Measurements from ENCODE around the gene LCE1B.

Gene LCE1B

GRCh38 chr1:152817309-152817708 is 5.5 kb downstream of the LCE1B start:
- no peak overlapping the region for H2AFZ ChIP-seq (ENCODE audit: low read depth, low read length)
- H3K9me3 ChIP-seq (ENCODE audit: low read length): no peaks in the 10 kb centered on the region
- H3K36me3 ChIP-seq (ENCODE audit: insufficient read depth, low read length): no peaks in the 10 kb centered on the region
- no peaks in the 10 kb centered on the region for H3K27me3 ChIP-seq (ENCODE audit: insufficient read depth, low read length)
- H3K4me3 ChIP-seq (ENCODE audit: low read length): no peak overlapping the region
- H3K4me1 ChIP-seq (ENCODE audit: insufficient read depth, low read length): no peaks in the 10 kb centered on the region

- H3K4me3 ChIP-seq (ENCODE audit: low read length): no peak overlapping the region
- H3K27me3 ChIP-seq (ENCODE audit: insufficient read depth, low read length): no peaks in the 10 kb centered on the region
- H3K9me3 ChIP-seq (ENCODE audit: low read length): no peaks in the 10 kb centered on the region
- no peaks in the 10 kb centered on the region for H3K36me3 ChIP-seq (ENCODE audit: insufficient read depth, low read length)
- H3K4me1 ChIP-seq (ENCODE audit: insufficient read depth, low read length): no peaks in the 10 kb centered on the region
- H2AFZ ChIP-seq (ENCODE audit: low read depth, low read length): no peak overlapping the region
Observed at GRCh38 chr1:152823294-152823693, 11.5 kb downstream of the LCE1B start.

GRCh38 chr1:152824964-152825363 is 13.2 kb downstream of the LCE1B start:
- H3K4me1 ChIP-seq (ENCODE audit: insufficient read depth, low read length): no peaks in the 10 kb centered on the region
- H3K27me3 ChIP-seq (ENCODE audit: insufficient read depth, low read length): no peaks in the 10 kb centered on the region
- no peak overlapping the region for H3K4me3 ChIP-seq (ENCODE audit: low read length)
- no peaks in the 10 kb centered on the region for H3K36me3 ChIP-seq (ENCODE audit: insufficient read depth, low read length)
- H2AFZ ChIP-seq (ENCODE audit: low read depth, low read length): no peak overlapping the region
- no peaks in the 10 kb centered on the region for H3K9me3 ChIP-seq (ENCODE audit: low read length)

GRCh38 chr1:152827173-152827572 is 15.4 kb downstream of the LCE1B start, which contains the start of gene LCE1A:
TSS of gene LCE1A (plus strand) at chr1:152827473. CDS start at chr1:152827473, 0 bp downstream.
- Histone ChIP-seq H3K4me3 (ENCODE audit: low read length) (no peak within 1 kb of the TSS), H3K4me1 (ENCODE audit: insufficient read depth, low read length) (no peaks in the 10 kb centered on the region), H3K9me3 (ENCODE audit: low read length) (no peaks in the 10 kb centered on the region), H2AFZ (ENCODE audit: low read depth, low read length) (no peak within 1 kb of the TSS), H3K36me3 (ENCODE audit: insufficient read depth, low read length) (no peaks in the 10 kb centered on the region), H3K27me3 (ENCODE audit: insufficient read depth, low read length) (no peaks in the 10 kb centered on the region)

GRCh38 chr1:152836870-152837269 is 25.1 kb downstream of the LCE1B start:
- Histone ChIP-seq H2AFZ (ENCODE audit: low read depth, low read length) (no peak overlapping the region), H3K4me3 (ENCODE audit: low read length) (no peak overlapping the region), H3K9me3 (ENCODE audit: low read length) (no peaks in the 10 kb centered on the region), H3K36me3 (ENCODE audit: insufficient read depth, low read length) (no peaks in the 10 kb centered on the region), H3K27me3 (ENCODE audit: insufficient read depth, low read length) (no peaks in the 10 kb centered on the region), H3K4me1 (ENCODE audit: insufficient read depth, low read length) (no peaks in the 10 kb centered on the region)

- no peaks in the 10 kb centered on the region for H3K36me3 ChIP-seq (ENCODE audit: insufficient read depth, low read length)
Observed at GRCh38 chr1:152842556-152842955, 30.8 kb downstream of the LCE1B start, which contains the start of gene LCE6A. TSS of gene LCE6A (plus strand) at chr1:152842856. CDS start at chr1:152843521, 665 bp downstream.

GRCh38 chr1:152855661-152856060 is 43.9 kb downstream of the LCE1B start:
- no peak overlapping the region for H2AFZ ChIP-seq (ENCODE audit: low read depth, low read length)
- H3K4me3 ChIP-seq (ENCODE audit: low read length): no peak overlapping the region
- H3K4me1 ChIP-seq (ENCODE audit: insufficient read depth, low read length): no peaks in the 10 kb centered on the region
- H3K9me3 ChIP-seq (ENCODE audit: low read length): no peaks in the 10 kb centered on the region
- no peaks in the 10 kb centered on the region for H3K36me3 ChIP-seq (ENCODE audit: insufficient read depth, low read length)
- H3K27me3 ChIP-seq (ENCODE audit: insufficient read depth, low read length): no peaks in the 10 kb centered on the region

More at GRCh38 chr1:152842556-152842955, 30.8 kb downstream of the LCE1B start, which contains the start of gene LCE6A:
- no peak within 1 kb of the TSS for H2AFZ ChIP-seq (ENCODE audit: low read depth, low read length)
- H3K27me3 ChIP-seq (ENCODE audit: insufficient read depth, low read length): no peaks in the 10 kb centered on the region
- no peak within 1 kb of the TSS for H3K4me3 ChIP-seq (ENCODE audit: low read length)
- H3K4me1 ChIP-seq (ENCODE audit: insufficient read depth, low read length): no peaks in the 10 kb centered on the region
- no peaks in the 10 kb centered on the region for H3K9me3 ChIP-seq (ENCODE audit: low read length)

GRCh38 chr1:152858062-152858461 is 46.3 kb downstream of the LCE1B start:
- Histone ChIP-seq H2AFZ (ENCODE audit: low read depth, low read length) (no peak overlapping the region), H3K27me3 (ENCODE audit: insufficient read depth, low read length) (no peaks in the 10 kb centered on the region), H3K36me3 (ENCODE audit: insufficient read depth, low read length) (no peaks in the 10 kb centered on the region), H3K4me1 (ENCODE audit: insufficient read depth, low read length) (no peaks in the 10 kb centered on the region), H3K4me3 (ENCODE audit: low read length) (no peak overlapping the region), H3K9me3 (ENCODE audit: low read length) (no peaks in the 10 kb centered on the region)

GRCh38 chr1:152859696-152860095 is 47.9 kb downstream of the LCE1B start, which contains the start of gene LCE7A:
TSS of gene LCE7A (plus strand) at chr1:152859996. CDS start at chr1:152860698, 702 bp downstream.
- no peak within 1 kb of the TSS for H2AFZ ChIP-seq (ENCODE audit: low read depth, low read length)
- no peaks in the 10 kb centered on the region for H3K27me3 ChIP-seq (ENCODE audit: insufficient read depth, low read length)
- H3K4me1 ChIP-seq (ENCODE audit: insufficient read depth, low read length): no peaks in the 10 kb centered on the region
- H3K4me3 ChIP-seq (ENCODE audit: low read length): no peak within 1 kb of the TSS
- H3K9me3 ChIP-seq (ENCODE audit: low read length): no peaks in the 10 kb centered on the region
- no peaks in the 10 kb centered on the region for H3K36me3 ChIP-seq (ENCODE audit: insufficient read depth, low read length)

- H2AFZ ChIP-seq (ENCODE audit: low read depth, low read length): no peak overlapping the region
- no peak overlapping the region for H3K4me3 ChIP-seq (ENCODE audit: low read length)
- H3K27me3 ChIP-seq (ENCODE audit: insufficient read depth, low read length): no peaks in the 10 kb centered on the region
- no peaks in the 10 kb centered on the region for H3K4me1 ChIP-seq (ENCODE audit: insufficient read depth, low read length)
- no peaks in the 10 kb centered on the region for H3K9me3 ChIP-seq (ENCODE audit: low read length)
- no peaks in the 10 kb centered on the region for H3K36me3 ChIP-seq (ENCODE audit: insufficient read depth, low read length)
Observed at GRCh38 chr1:152860129-152860528, 48.4 kb downstream of the LCE1B start.

GRCh38 chr1:152861374-152861773 is 49.6 kb downstream of the LCE1B start:
- Histone ChIP-seq H3K4me3 (ENCODE audit: low read length) (no peak overlapping the region), H2AFZ (ENCODE audit: low read depth, low read length) (no peak overlapping the region), H3K27me3 (ENCODE audit: insufficient read depth, low read length) (no peaks in the 10 kb centered on the region), H3K4me1 (ENCODE audit: insufficient read depth, low read length) (no peaks in the 10 kb centered on the region), H3K9me3 (ENCODE audit: low read length) (no peaks in the 10 kb centered on the region), H3K36me3 (ENCODE audit: insufficient read depth, low read length) (no peaks in the 10 kb centered on the region)

Measured in neuron (in vitro differentiated cells).